H1 (cell line): ENCODE results near the gene NPHS2. TPM values are rescaled to one million over a fixed set of nuclear protein-coding genes. Genes with fewer than 3 reads are reported as not detected.

Experiments
- CTCF ChIA-PET: fragments of 300-600 bp; sonication (Branson Sonifier 250); formaldehyde crosslinking; loops from one replicate; lab custom pipeline; 2021; ENCODE audit not compliant: partially characterized antibody; lab: Charles Lee
- POLR2A ChIA-PET: fragments of 300-600 bp; sonication (Branson Sonifier 250); formaldehyde crosslinking; loops from one replicate; lab custom pipeline; 2021; ENCODE audit warnings: inconsistent platforms; ENCODE audit not compliant: partially characterized antibody; lab: Charles Lee
- DNase-seq, 2 experiments: peaks; one replicate each; pipeline versions ENCODE4 v3.0.0 to v3.0.0-alpha.2; 2010 to 2022; ENCODE audit warnings: low spot score in 2 of 2, low read depth in 1 of 2, mixed read lengths in 1 of 2
- FAIRE-seq: peaks from 2 replicates; lab custom pipeline; 2011; peaks lifted over from hg19 to GRCh38; lab: Jason Lieb, UNC
- H2AFZ ChIP-seq: 2 replicates; pipeline ENCODE4 v1.8.1; 2012; ENCODE audit warnings: low read length, inconsistent platforms
- H2AK5ac ChIP-seq: 2 replicates; pipeline ENCODE4 v1.6.1; 2013; ENCODE audit warnings: low read depth, low read length
- H2BK120ac ChIP-seq: replicated peaks from 2 replicates; pipeline ENCODE3; 2013; ENCODE audit warnings: low read depth, low read length, inconsistent platforms
- H2BK12ac ChIP-seq: 2 replicates; pipeline ENCODE4 v1.6.1; 2013; ENCODE audit warnings: low read depth, low read length
- H2BK15ac ChIP-seq: 2 replicates; pipeline ENCODE4 v1.6.1; 2013; ENCODE audit warnings: low read length
- H2BK20ac ChIP-seq: 2 replicates; pipeline ENCODE4 v1.6.1; 2013; ENCODE audit warnings: low read length
- H2BK5ac ChIP-seq: 2 replicates; pipeline ENCODE4 v1.6.1; 2013; ENCODE audit warnings: low read depth, low read length
- H3K14ac ChIP-seq: 2 replicates; pipeline ENCODE4 v1.6.1; 2013; ENCODE audit warnings: inconsistent platforms; ENCODE audit not compliant: insufficient read length
- H3K18ac ChIP-seq: 2 replicates; pipeline ENCODE4 v1.6.1; 2013; ENCODE audit warnings: low read length; ENCODE audit errors: extremely low read depth
- H3K23ac ChIP-seq: 2 replicates; pipeline ENCODE4 v1.6.1; 2013; ENCODE audit warnings: inconsistent platforms; ENCODE audit not compliant: insufficient read length
- H3K23me2 ChIP-seq: 2 replicates; pipeline ENCODE4 v1.6.1; 2013; ENCODE audit warnings: low read depth, low read length
- H3K27ac ChIP-seq: 2 replicates; pipeline ENCODE4 v1.6.1; 2011; ENCODE audit warnings: low read depth, low read length, inconsistent platforms
- H3K27me3 ChIP-seq, 4 experiments: replicated peaks in 1 of 4; 1 replicate in 1 of 4; 2 replicates in 3 of 4; pipeline versions ENCODE4 v1.6.1 to v1.8.1; 2011 to 2013; ENCODE audit warnings: low read length in 3 of 4, mild to moderate bottlenecking in 3 of 4, inconsistent platforms in 2 of 4, mixed read lengths in 2 of 4, moderate library complexity in 1 of 4; ENCODE audit not compliant: control insufficient read depth in 3 of 4, insufficient read depth in 3 of 4; ENCODE audit errors: extremely low read depth in 1 of 4
- H3K36me3 ChIP-seq, 4 experiments: 2 replicates each; pipeline versions ENCODE4 v1.6.1 to v1.8.1; 2011 to 2013; ENCODE audit warnings: mild to moderate bottlenecking in 4 of 4, low read length in 3 of 4, moderate library complexity in 2 of 4, control low read depth in 1 of 4, inconsistent platforms in 1 of 4; ENCODE audit not compliant: insufficient read depth in 4 of 4, control insufficient read depth in 2 of 4
- H3K4ac ChIP-seq: replicated peaks from 2 replicates; pipeline ENCODE3; 2013; ENCODE audit warnings: low read length, low read depth, mixed read lengths, inconsistent platforms; ENCODE audit not compliant: insufficient read length
- H3K4me1 ChIP-seq, 4 experiments: replicated peaks in 1 of 4; 1 replicate in 1 of 4; 2 replicates in 3 of 4; pipeline versions ENCODE4 v1.6.1 to v1.8.1; 2011 to 2013; ENCODE audit warnings: low read length in 3 of 4, inconsistent platforms in 2 of 4, mixed read lengths in 1 of 4; ENCODE audit not compliant: insufficient read depth in 4 of 4, control insufficient read depth in 3 of 4
- H3K4me2 ChIP-seq, 2 experiments: 2 replicates each; pipeline versions ENCODE4 v1.6.1 to v1.8.1; 2011 to 2013; ENCODE audit warnings: low read depth in 2 of 2, low read length in 2 of 2, control low read depth in 1 of 2, inconsistent platforms in 1 of 2, mild to moderate bottlenecking in 1 of 2; ENCODE audit not compliant: insufficient read depth in 1 of 2
- H3K4me3 ChIP-seq, 4 experiments: fragments of 200-600, 300-600 bp in 1 of 4; sonication (generic), shearing (Covaris generic), sonication (Bioruptor Twin) in 1 of 4; 2 replicates each; pipeline versions ENCODE4 v1.5.1 to v1.8.1; 2011 to 2016; ENCODE audit warnings: low read length in 4 of 4, low read depth in 3 of 4, control low read depth in 2 of 4, inconsistent platforms in 2 of 4, mild to moderate bottlenecking in 2 of 4, mixed read lengths in 1 of 4, moderate library complexity in 1 of 4; ENCODE audit not compliant: insufficient read depth in 2 of 4; ENCODE audit errors: extremely low read depth in 1 of 4
- H3K56ac ChIP-seq: replicated peaks from 2 replicates; pipeline ENCODE3; 2013; ENCODE audit warnings: low read depth, mild to moderate bottlenecking, mixed read lengths, low read length, inconsistent platforms; ENCODE audit not compliant: insufficient read length
- H3K79me1 ChIP-seq: 2 replicates; pipeline ENCODE4 v1.6.1; 2013; ENCODE audit warnings: low read depth, low read length, control low read depth
- H3K79me2 ChIP-seq, 2 experiments: 2 replicates each; pipeline versions ENCODE4 v1.6.1 to v1.8.1; 2012 to 2013; ENCODE audit warnings: low read length in 2 of 2, mild to moderate bottlenecking in 2 of 2, inconsistent platforms in 1 of 2; ENCODE audit not compliant: insufficient read depth in 2 of 2, control insufficient read depth in 1 of 2
- H3K9ac ChIP-seq, 4 experiments: replicated peaks in 1 of 4; 1 replicate in 1 of 4; 2 replicates in 3 of 4; pipeline versions ENCODE4 v1.6.1 to v1.8.1; 2011 to 2013; ENCODE audit warnings: low read depth in 3 of 4, low read length in 3 of 4, control low read depth in 2 of 4, mild to moderate bottlenecking in 2 of 4, moderate library complexity in 2 of 4, inconsistent platforms in 1 of 4; ENCODE audit errors: extremely low read depth in 1 of 4
- H3K9me3 ChIP-seq, 2 experiments: 2 replicates each; pipeline versions ENCODE4 v1.6.1 to v1.8.1; 2012 to 2013; ENCODE audit warnings: mild to moderate bottlenecking in 2 of 2, moderate library complexity in 2 of 2, control low read depth in 1 of 2, inconsistent platforms in 1 of 2, low read depth in 1 of 2, low read length in 1 of 2, mixed read lengths in 1 of 2; ENCODE audit not compliant: insufficient read depth in 2 of 2
- H4K20me1 ChIP-seq, 2 experiments: replicated peaks in 1 of 2; 2 replicates each; pipeline versions ENCODE3 to v1.8.1; 2011 to 2013; ENCODE audit warnings: inconsistent platforms in 2 of 2, low read length in 2 of 2, mild to moderate bottlenecking in 1 of 2; ENCODE audit not compliant: insufficient read depth in 2 of 2, control insufficient read depth in 1 of 2
- H4K5ac ChIP-seq: 2 replicates; pipeline ENCODE4 v1.6.1; 2013; ENCODE audit warnings: low read length, low read depth, mixed read lengths, inconsistent platforms; ENCODE audit not compliant: insufficient read length
- H4K8ac ChIP-seq: 2 replicates; pipeline ENCODE4 v1.8.0; 2013; ENCODE audit warnings: mild to moderate bottlenecking, moderate library complexity, low read length, inconsistent platforms; ENCODE audit not compliant: insufficient read depth; ENCODE audit errors: extremely low read depth
- H4K91ac ChIP-seq: replicated peaks from 2 replicates; pipeline ENCODE3; 2013; ENCODE audit warnings: low read length, mixed read lengths, inconsistent platforms; ENCODE audit not compliant: insufficient read length
- ASH2L ChIP-seq: fragments of 200-600, 300-600 bp; sonication (generic); IDR thresholded peaks from one replicate; pipeline ENCODE4 v1.7.1; 2017; ENCODE audit warnings: low read length
- EZH2 ChIP-seq: fragments of 200-600 bp; sonication (generic); IDR thresholded peaks from 2 replicates; pipeline ENCODE4 v1.7.1; 2012; ENCODE audit warnings: low read depth, mild to moderate bottlenecking, moderate library complexity, low read length, inconsistent platforms; ENCODE audit not compliant: severe bottlenecking
- FOSL1 ChIP-seq: IDR thresholded peaks from 2 replicates; pipeline ENCODE4 v1.6.1; 2011; ENCODE audit warnings: mild to moderate bottlenecking, low read depth, low read length, moderate library complexity; ENCODE audit not compliant: insufficient read depth
- KDM1A ChIP-seq: fragments of 200-600, 300-600 bp; sonication (generic); IDR thresholded peaks from 2 replicates; pipeline ENCODE4 v1.7.1; 2016; ENCODE audit warnings: mild to moderate bottlenecking, low read length, borderline replicate concordance
- KDM4A ChIP-seq: IDR thresholded peaks from one replicate; pipeline ENCODE4 v1.7.1; 2012; ENCODE audit warnings: low read depth, mild to moderate bottlenecking, moderate library complexity, low read length, inconsistent platforms; ENCODE audit not compliant: severe bottlenecking
- WGBS, 2 experiments: shearing (Covaris generic) in 1 of 2; methylation state at CpG; one replicate each; pipeline versions ENCODE4 v1.1.6 to v1.1.7; 2013 to 2015; ENCODE audit warnings: low lambda C conversion rate in 2 of 2, mixed read lengths in 2 of 2, inconsistent platforms in 1 of 2, low coverage in 1 of 2, missing lambda C conversion rate in 1 of 2; ENCODE audit not compliant: insufficient replicate concordance in 2 of 2, insufficient coverage in 1 of 2, insufficient read length in 1 of 2; ENCODE audit errors: extremely low coverage in 1 of 2, missing lambda C conversion rate in 1 of 2; 5-methylcytosine and 5-hydroxymethylcytosine counted together
- polyA plus RNA-seq, 7 experiments: library from polyadenylated mRNA; depleted of rRNA in 3 of 7; stranded (reverse) in 5 of 7; unstranded in 2 of 7; fragments of >200 nt in 5 of 7; fragments of 200-250 nt in 2 of 7; gene quantifications; 1 replicate in 5 of 7; 2 replicates in 1 of 7; 4 replicates in 1 of 7; pipeline versions ENCODE4 v1.2.1 to v1.2.3, GENCODE V29; 2011 to 2013; ENCODE audit warnings: missing spikeins in 2 of 7, mixed read lengths in 2 of 7
- total RNA-seq: library from RNA; stranded (reverse); fragmentation: NEBNext Ultra II Directional; extraction: Animal tissue kit (Norgen Biotek cat#: 25700); gene quantifications from 2 replicates; pipeline ENCODE4 v1.2.1, GENCODE V29; 2021
- TF ChIP-seq, protein P1 (sequence below), 3 experiments: IDR thresholded peaks; 1 replicate in 2 of 3; 2 replicates in 1 of 3; pipeline versions ENCODE4 v1.5.1 to v1.6.1; 2011; ENCODE audit warnings: low read length in 3 of 3, mild to moderate bottlenecking in 3 of 3, inconsistent platforms in 2 of 3, low read depth in 1 of 3, moderate library complexity in 1 of 3; ENCODE audit not compliant: insufficient read depth in 1 of 3; ENCODE audit errors: control extremely low read depth in 1 of 3

The NPHS2 gene
- total and polyA plus RNA-seq, 2 of the 8 experiments (the other 6 are each of a cell fraction or from before 2014, with no cell fraction given): not detected

DNA sequence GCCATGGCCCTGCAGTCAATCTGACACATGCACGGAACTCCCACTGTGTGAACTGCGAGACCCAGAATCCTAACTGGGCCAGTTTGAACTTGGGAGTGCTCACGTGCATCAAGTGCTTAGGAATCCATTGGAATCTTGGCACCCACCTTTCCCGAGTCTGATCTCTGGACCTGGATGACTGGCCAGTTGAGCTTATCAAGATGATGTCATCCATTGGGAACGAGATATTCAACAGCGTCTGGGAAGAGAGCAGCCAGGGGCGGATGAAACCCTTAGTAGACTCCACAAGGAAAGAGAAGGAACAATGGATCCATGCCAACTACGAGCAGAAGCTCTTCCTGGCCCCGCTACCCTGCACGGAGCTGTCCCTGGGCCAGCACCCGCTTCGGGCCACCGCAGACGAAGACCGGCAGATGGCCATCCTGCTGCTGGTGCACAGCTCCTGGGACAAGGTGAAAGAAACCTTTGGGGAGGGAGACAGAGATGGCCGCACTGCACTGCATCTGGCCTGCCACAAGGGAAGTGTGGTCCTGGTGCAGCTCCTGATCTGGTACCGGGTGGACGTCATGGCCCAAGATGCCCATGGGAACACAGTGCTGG is 12.8 kb upstream of the NPHS2 start:
- no peak overlapping the region for H3K23ac ChIP-seq
- H3K56ac ChIP-seq: no peak overlapping the region
- 0 out of 2 replicates have a peak overlapping the region, but pooled peaks have one; percentile 29 for H2BK15ac ChIP-seq
- peaks cover 3% of the 10 kb centered on the region in 2 experiments; a peak in 2 of 4 replicates for H3K9me3 ChIP-seq
- no peak overlapping the region; the same call in 1 of the 2 replicates for H2AK5ac ChIP-seq
- H3K4me2 ChIP-seq: no peak overlapping the region
- peaks cover 0 to 4% (median 2%) of the 10 kb centered on the region in 4 experiments; a peak in 3 of 7 replicates for H3K4me1 ChIP-seq
- no peak overlapping the region for H4K8ac ChIP-seq
- H3K79me1 ChIP-seq: no peaks in the 10 kb centered on the region
- H3K4ac ChIP-seq: no peak overlapping the region
- no peak overlapping the region for H2AFZ ChIP-seq
- H2BK12ac ChIP-seq: no peak overlapping the region
- WGBS, 2 experiments: 89% methylated on average over 17 of the region's 18 CpGs; no CpG with 5 or more reads in 1 of the 2 experiments
- H3K27ac ChIP-seq: no peak overlapping the region
- H4K91ac ChIP-seq: no peak overlapping the region
- H3K23me2 ChIP-seq: no peaks in the 10 kb centered on the region
- TF ChIP-seq, protein P1, sequence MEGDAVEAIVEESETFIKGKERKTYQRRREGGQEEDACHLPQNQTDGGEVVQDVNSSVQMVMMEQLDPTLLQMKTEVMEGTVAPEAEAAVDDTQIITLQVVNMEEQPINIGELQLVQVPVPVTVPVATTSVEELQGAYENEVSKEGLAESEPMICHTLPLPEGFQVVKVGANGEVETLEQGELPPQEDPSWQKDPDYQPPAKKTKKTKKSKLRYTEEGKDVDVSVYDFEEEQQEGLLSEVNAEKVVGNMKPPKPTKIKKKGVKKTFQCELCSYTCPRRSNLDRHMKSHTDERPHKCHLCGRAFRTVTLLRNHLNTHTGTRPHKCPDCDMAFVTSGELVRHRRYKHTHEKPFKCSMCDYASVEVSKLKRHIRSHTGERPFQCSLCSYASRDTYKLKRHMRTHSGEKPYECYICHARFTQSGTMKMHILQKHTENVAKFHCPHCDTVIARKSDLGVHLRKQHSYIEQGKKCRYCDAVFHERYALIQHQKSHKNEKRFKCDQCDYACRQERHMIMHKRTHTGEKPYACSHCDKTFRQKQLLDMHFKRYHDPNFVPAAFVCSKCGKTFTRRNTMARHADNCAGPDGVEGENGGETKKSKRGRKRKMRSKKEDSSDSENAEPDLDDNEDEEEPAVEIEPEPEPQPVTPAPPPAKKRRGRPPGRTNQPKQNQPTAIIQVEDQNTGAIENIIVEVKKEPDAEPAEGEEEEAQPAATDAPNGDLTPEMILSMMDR (IDR thresholded peaks at IDR 0.05; ENCODE audit: control extremely low read depth in 1 of 3, insufficient read depth in 1 of 3, low read depth in 1 of 3, low read length in 3 of 3): no peak
- TF ChIP-seq KDM1A (no peak), ASH2L (no peak), KDM4A (no peak), EZH2 (no peak), FOSL1 (no peak)
- TF ChIP-seq, all 59 proteins: peak for 0
- Histone ChIP-seq H3K36me3 (no peaks in the 10 kb centered on the region; a peak in 1 of 8 replicates), H3K14ac (no peak overlapping the region), H4K20me1 (no peaks in the 10 kb centered on the region), H2BK20ac (no peak overlapping the region), H3K18ac (no peak overlapping the region), H3K9ac (no peak overlapping the region), H3K27me3 (peaks cover 13 to 55% (median 36%) of the 10 kb centered on the region in 4 experiments), H2BK5ac (no peak overlapping the region), H3K4me3 (no peak overlapping the region), H3K79me2 (no peaks in the 10 kb centered on the region), H2BK120ac (no peak overlapping the region), H4K5ac (no peak overlapping the region)
- POLR2A ChIA-PET: no interaction called here
- no peak for FAIRE-seq
- DNase-seq: no peak
- CTCF ChIA-PET: interaction anchor here (0.7 to 1.4 kb wide), 2 partner anchors 13 to 226 kb away, joined by 3 to 4 read pairs; partner anchors contain the start of gene NPHS2
